Measurements from ENCODE around the gene SEMA6A. TPM values are rescaled to one million over a fixed set of nuclear protein-coding genes. Genes with fewer than 3 reads are reported as not detected.

SEMA6A gene
- total and polyA plus RNA-seq, 5 experiments from 2014 or later: 0.18 to 0.69 (median 0.22) TPM; not detected in 2

DNA sequence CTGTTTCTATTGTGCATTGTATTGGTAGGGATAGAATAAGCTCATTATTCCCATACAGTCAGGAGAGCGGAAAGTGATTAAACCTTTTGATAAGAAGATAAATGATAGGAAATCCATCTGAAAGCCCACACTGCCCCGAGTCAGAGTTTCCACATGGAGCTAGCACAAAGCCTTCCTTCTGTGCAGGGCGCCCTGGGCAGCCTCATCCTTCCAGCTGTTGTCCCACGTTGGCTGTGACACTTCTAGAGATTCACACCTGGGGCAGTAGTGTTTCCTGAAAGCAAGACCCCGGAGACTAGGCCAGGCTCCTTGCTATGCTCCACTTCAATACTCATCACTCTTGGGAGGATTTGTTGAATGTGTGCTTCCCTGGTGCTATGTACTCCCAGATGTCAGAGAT, 172.4 kb downstream of the SEMA6A start:
- Mint-ChIP-seq H3K27ac (no peak overlapping the region), H3K27me3 (no peaks in the 10 kb centered on the region), H3K4me1 (no peaks in the 10 kb centered on the region), H3K9me3 (no peaks in the 10 kb centered on the region), H3K4me3 (no peak overlapping the region), H3K36me3 (peaks cover 9 to 42% (median 42%) of the 10 kb centered on the region in 3 donors)
- no peak for ATAC-seq
- DNase-seq: no peak
- POLR2A ChIA-PET: no interaction called here

DNA sequence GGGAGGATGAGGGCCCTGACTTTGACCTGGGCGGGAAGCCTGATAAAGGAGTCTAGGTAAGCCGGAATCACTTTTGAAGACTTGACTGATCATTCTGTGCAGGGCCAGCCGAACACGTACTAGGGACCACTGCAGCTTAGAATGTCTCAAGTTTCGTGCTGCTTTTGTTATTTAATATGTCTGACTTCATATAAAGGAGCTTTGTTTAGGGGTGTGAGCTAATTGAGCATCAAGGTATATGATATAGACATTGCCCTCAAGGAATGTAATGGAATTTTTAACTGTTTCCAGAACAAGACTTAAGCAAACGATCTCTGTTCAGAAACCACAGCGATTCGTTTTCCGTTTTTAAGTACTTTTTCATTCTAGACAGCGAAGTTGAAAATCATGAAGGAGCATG, 173.0 kb downstream of the SEMA6A start:
- no peaks in the 10 kb centered on the region for H3K27me3 Mint-ChIP-seq
- H3K36me3 Mint-ChIP-seq: peaks cover 4 to 41% (median 38%) of the 10 kb centered on the region in 3 donors
- no peak for ATAC-seq
- H3K4me3 Mint-ChIP-seq: no peak overlapping the region
- H3K4me1 Mint-ChIP-seq: no peaks in the 10 kb centered on the region
- no peak for DNase-seq
- POLR2A ChIA-PET: no interaction called here
- H3K27ac Mint-ChIP-seq: no peak overlapping the region
- no peaks in the 10 kb centered on the region for H3K9me3 Mint-ChIP-seq

DNA sequence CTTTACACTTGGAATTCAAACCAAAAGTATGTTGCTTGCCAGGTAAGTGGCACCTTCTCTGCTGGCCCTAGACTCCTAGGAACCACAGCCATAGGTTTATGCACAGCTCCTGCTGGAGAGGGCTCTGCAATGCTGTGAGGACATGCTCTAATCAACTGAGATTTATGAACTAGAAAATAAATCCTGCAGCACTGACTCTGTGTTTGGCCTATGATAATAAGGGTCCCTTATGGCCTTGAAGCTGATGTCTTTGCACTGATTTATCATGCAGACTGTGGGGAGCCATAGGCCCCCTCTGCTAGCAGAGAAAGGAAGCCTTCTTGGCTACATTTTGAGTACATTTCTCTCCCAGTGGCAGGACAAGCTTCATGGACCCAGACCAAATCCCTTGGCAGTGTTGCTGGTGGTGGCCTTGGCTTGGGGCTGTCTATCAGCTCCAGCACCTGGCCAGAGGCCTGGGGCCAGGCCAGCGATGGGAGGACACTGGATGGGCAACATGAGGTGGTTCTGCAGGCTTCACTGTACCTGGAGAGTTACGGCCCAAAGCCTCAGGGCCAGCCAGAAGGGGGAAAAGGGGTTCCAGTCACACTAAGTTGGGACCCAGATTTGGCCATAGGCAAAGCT, 178.0 kb downstream of the SEMA6A start:
- DNase-seq (no peak), ATAC-seq (no peak)
- Mint-ChIP-seq H3K27ac (no peak overlapping the region), H3K4me3 (no peak overlapping the region), H3K9me3 (peaks cover 0 to 3% (median 0%) of the 10 kb centered on the region in 9 donors), H3K27me3 (no peaks in the 10 kb centered on the region), H3K36me3 (peaks cover 10 to 27% (median 16%) of the 10 kb centered on the region in 3 donors), H3K4me1 (no peaks in the 10 kb centered on the region)
- POLR2A ChIA-PET: no interaction called here

DNA sequence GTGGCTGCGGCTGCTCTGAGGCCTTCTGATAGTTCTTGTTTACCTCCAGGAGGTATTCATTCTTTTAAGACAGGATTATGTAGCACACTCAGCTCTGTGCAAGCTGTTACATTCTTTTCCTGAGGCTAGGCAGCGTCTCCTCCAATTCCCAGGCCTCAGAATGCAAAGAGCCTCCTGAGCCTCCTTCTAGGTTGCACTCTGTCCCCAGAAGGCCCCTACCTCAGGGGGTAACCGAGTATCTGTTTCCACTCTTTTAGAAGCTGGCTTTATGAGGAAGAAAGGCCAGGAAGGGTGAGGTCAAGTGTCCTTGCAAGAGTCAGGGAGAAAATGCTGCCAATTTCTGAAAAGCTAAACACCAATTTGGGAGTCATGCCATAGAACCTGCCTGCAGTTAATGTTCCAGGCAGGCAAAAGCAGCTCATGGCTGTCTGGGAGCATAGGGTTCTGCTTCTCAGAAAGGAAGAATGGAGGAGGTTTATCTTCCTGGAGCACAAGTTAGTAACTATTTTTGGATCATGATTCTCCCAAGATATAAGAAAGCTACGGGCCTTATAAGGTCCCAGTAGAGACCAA, 178.9 kb downstream of the SEMA6A start:
- POLR2A ChIA-PET: no interaction called here
- no peak for DNase-seq
- Mint-ChIP-seq H3K27ac (no peak overlapping the region), H3K9me3 (peaks cover 0 to 5% (median 4%) of the 10 kb centered on the region in 9 donors), H3K36me3 (peaks cover 11 to 32% (median 15%) of the 10 kb centered on the region in 3 donors), H3K4me3 (no peak overlapping the region), H3K4me1 (no peaks in the 10 kb centered on the region), H3K27me3 (no peaks in the 10 kb centered on the region)
- ATAC-seq: no peak

DNA sequence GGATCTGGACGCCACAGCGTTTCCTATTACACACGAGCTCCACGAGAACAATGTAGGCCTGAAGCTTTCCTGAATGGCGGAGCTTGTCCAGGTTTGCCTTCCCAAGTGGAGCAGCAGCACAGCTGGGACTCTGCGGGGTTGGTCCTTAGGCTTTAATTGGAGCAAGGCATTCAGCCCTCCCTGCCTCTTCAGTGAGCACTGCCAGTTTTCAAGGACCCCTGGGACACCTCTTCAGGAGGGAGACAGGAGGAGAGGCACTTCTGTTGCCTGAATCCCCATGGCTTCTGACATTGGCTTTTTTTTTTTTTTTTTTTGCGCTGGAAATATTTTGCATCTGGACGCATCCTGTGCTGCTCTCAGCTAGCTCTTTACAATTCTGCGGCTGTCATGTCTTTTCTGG, 179.4 kb downstream of the SEMA6A start:
- no peak for DNase-seq
- Mint-ChIP-seq H3K4me1 (no peaks in the 10 kb centered on the region), H3K36me3 (peaks cover 10 to 35% (median 17%) of the 10 kb centered on the region in 3 donors), H3K27ac (no peak overlapping the region), H3K4me3 (no peak overlapping the region), H3K9me3 (peaks cover 0 to 5% (median 4%) of the 10 kb centered on the region in 9 donors), H3K27me3 (no peaks in the 10 kb centered on the region)
- no peak for ATAC-seq
- POLR2A ChIA-PET: no interaction called here

DNA sequence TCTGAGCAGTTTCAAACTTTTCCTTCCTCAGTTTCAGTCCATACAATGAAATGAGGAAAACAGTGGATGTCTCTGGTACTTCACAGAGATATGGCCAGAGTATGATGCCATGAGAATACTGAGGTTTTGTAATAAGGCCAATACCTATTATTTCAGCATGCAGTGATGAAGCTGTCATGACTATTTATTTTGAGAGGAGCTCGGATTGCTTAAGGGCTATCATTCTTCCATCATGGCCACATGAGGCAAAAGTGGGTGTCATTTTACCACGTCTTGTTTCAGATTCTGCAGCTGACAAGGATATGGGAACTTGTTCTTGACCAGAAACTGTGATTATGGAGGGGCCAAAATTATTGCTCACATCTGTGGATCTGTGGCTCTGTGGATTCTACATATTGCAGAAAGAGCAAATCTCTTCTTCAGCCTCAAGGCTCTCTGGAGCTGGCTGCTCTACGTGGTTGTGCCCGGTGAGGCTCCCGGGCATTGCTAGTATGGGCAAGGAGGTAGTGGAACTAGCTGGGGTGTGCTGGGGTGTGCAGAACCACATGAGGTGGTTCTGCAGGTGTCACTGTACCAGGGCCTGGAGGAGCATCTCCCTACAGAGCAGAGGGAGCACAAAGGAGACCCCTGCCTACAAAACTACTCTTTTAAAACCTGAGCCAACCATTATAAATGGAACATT, 180.3 kb downstream of the SEMA6A start:
- DNase-seq: no peak
- ATAC-seq: no peak
- H3K4me1 Mint-ChIP-seq: no peaks in the 10 kb centered on the region
- H3K9me3 Mint-ChIP-seq: peaks cover 0 to 10% (median 4%) of the 10 kb centered on the region in 9 donors
- H3K4me3 Mint-ChIP-seq: no peak overlapping the region
- H3K27me3 Mint-ChIP-seq: no peaks in the 10 kb centered on the region
- no peak overlapping the region for H3K27ac Mint-ChIP-seq
- POLR2A ChIA-PET: no interaction called here
- H3K36me3 Mint-ChIP-seq: peaks cover 5 to 37% (median 26%) of the 10 kb centered on the region in 3 donors
